ENCODE results near the gene PPP1R37.

The PPP1R37 gene

GRCh38 chr19:45164577-45165335 lies 71.8 kb downstream of the PPP1R37 start:
- peak in 1 of 2 donors; percentile 27 for DNase-seq (ENCODE audit: low read depth in 1 of 2, low spot score in 1 of 2)

GRCh38 chr19:45166723-45167252 lies 73.8 kb downstream of the PPP1R37 start:
- no peak for DNase-seq (ENCODE audit: low read depth in 1 of 2, low spot score in 1 of 2)

GRCh38 chr19:45168767-45169351 lies 75.9 kb downstream of the PPP1R37 start:
- no peak for DNase-seq (ENCODE audit: low read depth in 1 of 2, low spot score in 1 of 2)

GRCh38 chr19:45169602-45170001 lies 76.6 kb downstream of the PPP1R37 start:
- DNase-seq (ENCODE audit: low read depth in 1 of 2, low spot score in 1 of 2) = no peak

- no peak for DNase-seq (ENCODE audit: low read depth in 1 of 2, low spot score in 1 of 2)
Observed at GRCh38 chr19:45170146-45171106, 77.4 kb downstream of the PPP1R37 start.

- no peak for DNase-seq (ENCODE audit: low read depth in 1 of 2, low spot score in 1 of 2)
Observed at GRCh38 chr19:45171211-45171623, 78.2 kb downstream of the PPP1R37 start.

GRCh38 chr19:45172173-45172572 lies 79.2 kb downstream of the PPP1R37 start:
- no peak for DNase-seq (ENCODE audit: low read depth in 1 of 2, low spot score in 1 of 2)

GRCh38 chr19:45172611-45173208 lies 79.7 kb downstream of the PPP1R37 start:
- DNase-seq (ENCODE audit: low read depth in 1 of 2, low spot score in 1 of 2) = no peak

- no peak for DNase-seq (ENCODE audit: low read depth in 1 of 2, low spot score in 1 of 2)
Observed at GRCh38 chr19:45173816-45174215, 80.8 kb downstream of the PPP1R37 start.

GRCh38 chr19:45175515-45176345 lies 82.8 kb downstream of the PPP1R37 start:
- no peak for DNase-seq (ENCODE audit: low read depth in 1 of 2, low spot score in 1 of 2)

- no peak for DNase-seq (ENCODE audit: low read depth in 1 of 2, low spot score in 1 of 2)
Observed at GRCh38 chr19:45177817-45178261, 84.9 kb downstream of the PPP1R37 start, which contains the start of gene TRAPPC6A. TSS of gene TRAPPC6A (minus strand) at chr19:45178237. CDS start at chr19:45178218, 19 bp downstream.

GRCh38 chr19:45178262-45179071 lies 85.5 kb downstream of the PPP1R37 start, which contains the start of gene BLOC1S3:
TSS of gene BLOC1S3 (plus strand) at chr19:45178784. CDS start at chr19:45179297, 513 bp downstream.
- peak; percentile 99 for DNase-seq (ENCODE audit: low read depth in 1 of 2, low spot score in 1 of 2)

- no peak for DNase-seq (ENCODE audit: low read depth in 1 of 2, low spot score in 1 of 2)
Observed at GRCh38 chr19:45179072-45179891, 86.3 kb downstream of the PPP1R37 start.

- DNase-seq (ENCODE audit: low read depth in 1 of 2, low spot score in 1 of 2) = no peak
Observed at GRCh38 chr19:45179892-45180370, 87.0 kb downstream of the PPP1R37 start.

- no peak for DNase-seq (ENCODE audit: low read depth in 1 of 2, low spot score in 1 of 2)
Observed at GRCh38 chr19:45180936-45181335, 88.0 kb downstream of the PPP1R37 start.

GRCh38 chr19:45182758-45183157 lies 89.8 kb downstream of the PPP1R37 start:
- no peak for DNase-seq (ENCODE audit: low read depth in 1 of 2, low spot score in 1 of 2)

- DNase-seq (ENCODE audit: low read depth in 1 of 2, low spot score in 1 of 2) = no peak
Observed at GRCh38 chr19:45184115-45184514, 91.1 kb downstream of the PPP1R37 start.
